CD4-positive, alpha-beta T cell treated with Interleukin-6 at 100 ng/mL for 8 hours (primary cell): ENCODE data around the gene MGRN1.
A peak's percentile ranks its signal among the peaks of the same experiment; 100 is the strongest.
"Not testable (repeated sequence)": the region's sequence is repeated elsewhere in the genome, so short reads cannot be mapped to it uniquely, and the experiment has no call there.

Source experiments
- DNase-seq: peaks from one replicate; pipeline ENCODE4 v3.0.0-alpha.2; 2020; ENCODE audit warnings: mixed read lengths, low spot score

MGRN1 gene

GRCh38 chr16:4734730-4735535 lies 110.3 kb downstream of the MGRN1 start:
- peak; percentile 94 for DNase-seq

DNA sequence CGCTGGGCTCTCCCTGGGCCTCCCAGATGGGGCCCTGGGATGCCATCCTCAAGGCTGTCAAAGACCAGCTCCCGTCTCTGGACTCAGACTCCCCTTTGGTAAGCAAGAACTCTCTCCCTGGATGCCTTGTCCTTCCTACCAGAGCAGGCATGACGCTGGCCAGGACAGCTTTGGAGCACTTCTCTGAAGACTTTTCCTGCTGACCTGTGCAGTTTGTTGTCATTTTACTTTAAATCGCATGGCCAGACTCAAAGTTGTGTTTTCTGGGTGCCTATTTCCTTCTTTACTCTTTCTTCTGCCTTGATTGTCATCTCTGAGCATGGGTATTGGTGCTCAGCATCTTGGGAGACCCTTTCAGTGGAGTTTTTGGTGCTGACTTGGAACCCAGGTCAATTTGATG lies 111.9 kb downstream of the MGRN1 start:
- no peak for DNase-seq

DNA sequence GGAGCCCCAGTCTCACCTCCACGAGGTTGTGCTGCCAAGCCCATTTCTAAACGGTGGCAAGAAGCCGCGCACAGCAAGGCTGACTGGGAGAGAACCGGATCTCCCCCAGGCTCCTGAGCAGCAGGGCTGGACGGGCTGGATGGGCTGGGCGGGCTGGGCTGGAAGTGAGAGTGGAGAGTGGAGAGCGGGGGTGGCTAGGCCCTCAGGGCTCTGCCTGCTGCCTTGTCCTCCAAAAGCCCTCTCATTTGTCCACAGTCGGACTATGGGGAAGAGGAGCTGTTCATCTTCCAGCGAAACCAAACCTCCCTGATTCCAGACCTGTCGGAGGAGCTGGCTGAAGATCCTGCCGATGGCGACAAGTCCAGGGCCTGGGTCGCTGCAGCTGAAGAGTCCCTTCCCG lies 112.9 kb downstream of the MGRN1 start:
- DNase-seq, result no peak

DNA sequence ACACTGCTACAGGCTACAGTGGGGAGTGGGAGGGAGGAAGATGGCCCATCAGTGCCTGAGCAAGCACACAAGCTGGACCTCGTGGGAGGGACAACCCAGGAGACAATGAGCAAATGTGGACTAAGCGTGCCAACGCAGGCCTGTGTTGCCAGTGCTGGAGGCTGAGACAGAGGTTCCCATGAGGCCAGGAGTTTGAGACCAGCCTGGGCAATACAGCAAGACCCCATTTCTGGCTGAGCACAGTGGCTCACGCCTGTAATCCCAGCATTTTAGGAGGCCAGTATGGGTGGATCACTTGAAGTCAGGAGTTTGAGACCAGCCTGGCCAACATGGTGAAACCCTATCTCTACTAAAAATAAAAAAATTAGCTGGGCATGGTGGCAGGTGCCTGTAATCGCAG lies 113.7 kb downstream of the MGRN1 start:
- not testable (repeated sequence) for DNase-seq
